ENCODE data around the gene DPP6.

Gene DPP6

GRCh38 chr7:154287356-154287755 lies 235.2 kb downstream of the DPP6 start:
- Histone ChIP-seq H3K4me1 (ENCODE audit: control insufficient read depth in 1 of 2, insufficient read depth in 2 of 2, low read length in 2 of 2) (no peaks in the 10 kb centered on the region), H3K27ac (ENCODE audit: low read depth, low read length) (no peak overlapping the region), H3K9ac (ENCODE audit: low read depth in 1 of 2, low read length in 2 of 2) (no peak overlapping the region), H3K27me3 (ENCODE audit: control insufficient read depth in 1 of 2, insufficient read depth in 2 of 2, low read length in 2 of 2) (no peaks in the 10 kb centered on the region), H3K36me3 (ENCODE audit: control insufficient read depth in 1 of 2, insufficient read depth in 2 of 2, low read length in 2 of 2) (no peaks in the 10 kb centered on the region), H3K9me3 (ENCODE audit: control insufficient read depth in 1 of 2, low read length in 2 of 2) (peaks cover 17 to 37% of the 10 kb centered on the region in 2 donors), H3K4me3 (ENCODE audit: low read depth in 1 of 2, low read length in 2 of 2) (no peak overlapping the region)

DNA sequence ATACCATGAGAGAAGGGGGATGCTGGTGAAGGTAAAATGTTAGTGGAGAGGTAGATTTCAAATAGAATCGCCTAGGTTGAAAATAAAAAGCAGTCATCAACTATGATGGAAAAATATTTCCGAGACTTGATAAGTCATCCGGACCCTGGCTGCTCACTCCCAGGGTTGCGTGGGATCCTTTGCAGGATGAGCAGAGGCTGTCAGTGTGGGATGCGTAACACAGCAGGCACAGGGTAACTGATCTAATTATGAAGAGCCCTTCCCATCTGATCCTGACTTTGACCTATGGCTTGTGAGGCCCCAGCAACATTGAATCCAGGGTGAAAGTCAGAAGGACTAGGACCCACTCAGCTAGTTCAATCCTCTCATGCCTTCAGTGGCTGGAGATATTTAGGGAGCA lies 236.9 kb downstream of the DPP6 start:
- no peak overlapping the region for H3K9ac ChIP-seq (ENCODE audit: low read depth in 1 of 2, low read length in 2 of 2)
- H3K9me3 ChIP-seq (ENCODE audit: control insufficient read depth in 1 of 2, low read length in 2 of 2) = peaks cover 17 to 27% of the 10 kb centered on the region in 2 donors
- no peaks in the 10 kb centered on the region for H3K4me1 ChIP-seq (ENCODE audit: control insufficient read depth in 1 of 2, insufficient read depth in 2 of 2, low read length in 2 of 2)
- no peaks in the 10 kb centered on the region for H3K27me3 ChIP-seq (ENCODE audit: control insufficient read depth in 1 of 2, insufficient read depth in 2 of 2, low read length in 2 of 2)
- no peak overlapping the region for H3K4me3 ChIP-seq (ENCODE audit: low read depth in 1 of 2, low read length in 2 of 2)
- no peaks in the 10 kb centered on the region for H3K36me3 ChIP-seq (ENCODE audit: control insufficient read depth in 1 of 2, insufficient read depth in 2 of 2, low read length in 2 of 2)
- no peak overlapping the region for H3K27ac ChIP-seq (ENCODE audit: low read depth, low read length)

DNA sequence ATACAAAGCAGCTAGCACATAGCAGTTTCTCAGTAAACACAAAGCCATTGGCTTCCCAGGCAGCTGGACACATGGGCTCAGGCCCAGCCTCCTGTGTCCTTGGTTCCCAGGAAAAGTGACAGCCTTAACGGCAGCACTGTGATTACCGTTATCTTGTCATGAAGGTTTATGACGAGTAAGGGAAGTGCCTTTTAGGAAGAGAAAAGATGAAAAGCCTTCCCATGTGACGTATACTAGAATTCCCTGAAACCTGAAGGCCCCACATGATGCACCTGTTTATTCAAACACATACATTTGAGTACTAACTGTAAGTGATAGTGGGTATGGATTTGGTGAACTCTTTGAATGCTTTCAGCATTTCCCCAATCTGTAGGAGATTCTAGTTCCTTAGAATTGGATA lies 244.2 kb downstream of the DPP6 start:
- Histone ChIP-seq H3K4me3 (ENCODE audit: low read depth in 1 of 2, low read length in 2 of 2) (no peak overlapping the region), H3K36me3 (ENCODE audit: control insufficient read depth in 1 of 2, insufficient read depth in 2 of 2, low read length in 2 of 2) (no peaks in the 10 kb centered on the region), H3K27me3 (ENCODE audit: control insufficient read depth in 1 of 2, insufficient read depth in 2 of 2, low read length in 2 of 2) (no peaks in the 10 kb centered on the region), H3K27ac (ENCODE audit: low read depth, low read length) (no peak overlapping the region), H3K9ac (ENCODE audit: low read depth in 1 of 2, low read length in 2 of 2) (no peak overlapping the region), H3K4me1 (ENCODE audit: control insufficient read depth in 1 of 2, insufficient read depth in 2 of 2, low read length in 2 of 2) (no peaks in the 10 kb centered on the region), H3K9me3 (ENCODE audit: control insufficient read depth in 1 of 2, low read length in 2 of 2) (peaks cover 20% of the 10 kb centered on the region in 2 donors)

DNA sequence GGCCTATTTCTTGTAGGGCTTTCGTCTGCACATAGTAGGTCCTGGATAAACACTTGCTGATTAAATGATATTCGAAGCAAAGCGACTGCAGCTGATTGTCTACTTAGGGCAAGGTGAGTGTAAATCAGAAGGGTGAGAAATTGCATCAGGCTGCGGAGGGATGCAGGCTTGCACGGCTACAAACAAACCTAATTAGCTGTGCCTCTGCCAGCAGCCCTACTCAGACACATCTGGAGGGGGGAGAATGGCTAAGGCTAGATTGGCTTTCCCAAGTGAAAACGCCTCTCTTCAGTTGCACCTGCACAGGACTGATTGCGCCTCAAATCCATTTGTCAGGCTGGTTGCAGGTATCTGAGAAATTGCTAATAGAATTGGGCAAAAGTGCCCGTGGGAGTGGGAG lies 247.5 kb downstream of the DPP6 start:
- Histone ChIP-seq H3K27me3 (ENCODE audit: control insufficient read depth in 1 of 2, insufficient read depth in 2 of 2, low read length in 2 of 2) (no peaks in the 10 kb centered on the region), H3K36me3 (ENCODE audit: control insufficient read depth in 1 of 2, insufficient read depth in 2 of 2, low read length in 2 of 2) (no peaks in the 10 kb centered on the region), H3K9me3 (ENCODE audit: control insufficient read depth in 1 of 2, low read length in 2 of 2) (peaks cover 15% of the 10 kb centered on the region in 2 donors), H3K9ac (ENCODE audit: low read depth in 1 of 2, low read length in 2 of 2) (no peak overlapping the region), H3K4me1 (ENCODE audit: control insufficient read depth in 1 of 2, insufficient read depth in 2 of 2, low read length in 2 of 2) (no peaks in the 10 kb centered on the region), H3K4me3 (ENCODE audit: low read depth in 1 of 2, low read length in 2 of 2) (no peak overlapping the region), H3K27ac (ENCODE audit: low read depth, low read length) (no peak overlapping the region)

DNA sequence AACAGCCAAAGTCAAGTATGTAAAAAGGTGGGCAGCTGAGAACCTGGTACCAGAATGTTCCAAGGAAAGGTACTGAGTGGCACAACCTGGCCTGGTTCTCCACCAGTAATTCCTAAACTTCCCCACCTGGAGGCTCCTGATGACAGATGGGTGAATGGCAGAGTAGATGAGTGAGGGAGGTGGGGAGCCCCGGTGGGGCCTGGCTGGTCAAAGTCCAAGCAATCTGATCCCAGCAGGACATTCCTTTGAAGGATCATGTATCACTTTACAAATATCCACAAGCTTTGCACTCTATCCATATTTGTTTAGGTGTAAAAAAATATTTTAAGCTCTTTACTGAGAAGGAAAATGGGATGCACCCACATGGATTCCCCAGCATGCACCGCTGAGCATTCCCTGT lies 250.2 kb downstream of the DPP6 start:
- no peaks in the 10 kb centered on the region for H3K4me1 ChIP-seq (ENCODE audit: control insufficient read depth in 1 of 2, insufficient read depth in 2 of 2, low read length in 2 of 2)
- H3K36me3 ChIP-seq (ENCODE audit: control insufficient read depth in 1 of 2, insufficient read depth in 2 of 2, low read length in 2 of 2) = no peaks in the 10 kb centered on the region
- H3K27ac ChIP-seq (ENCODE audit: low read depth, low read length) = no peak overlapping the region
- no peak overlapping the region for H3K4me3 ChIP-seq (ENCODE audit: low read depth in 1 of 2, low read length in 2 of 2)
- H3K9ac ChIP-seq (ENCODE audit: low read depth in 1 of 2, low read length in 2 of 2) = no peak overlapping the region
- H3K9me3 ChIP-seq (ENCODE audit: control insufficient read depth in 1 of 2, low read length in 2 of 2) = peaks cover 7 to 11% of the 10 kb centered on the region in 2 donors
- no peaks in the 10 kb centered on the region for H3K27me3 ChIP-seq (ENCODE audit: control insufficient read depth in 1 of 2, insufficient read depth in 2 of 2, low read length in 2 of 2)

DNA sequence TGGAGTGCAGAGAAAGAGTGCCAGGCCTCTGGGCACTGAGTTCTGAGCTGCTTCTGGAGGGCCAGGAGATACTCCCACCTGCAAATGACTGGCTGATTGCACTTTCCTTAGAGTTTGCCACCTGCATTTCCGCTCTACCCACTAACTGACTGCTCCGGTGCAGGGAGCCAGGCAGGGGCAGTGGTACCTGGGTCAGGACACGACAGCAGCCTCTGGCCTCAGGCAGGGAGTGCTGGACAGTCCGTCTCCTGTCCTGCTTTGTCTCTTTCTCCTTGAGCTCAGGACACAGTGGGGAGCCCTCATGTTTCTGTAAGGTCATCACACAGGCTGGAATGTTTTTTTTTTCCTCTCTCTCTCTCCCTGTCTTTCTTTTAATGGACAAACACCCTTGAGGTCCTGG lies 252.0 kb downstream of the DPP6 start:
- Histone ChIP-seq H3K4me1 (ENCODE audit: control insufficient read depth in 1 of 2, insufficient read depth in 2 of 2, low read length in 2 of 2) (no peaks in the 10 kb centered on the region), H3K4me3 (ENCODE audit: low read depth in 1 of 2, low read length in 2 of 2) (no peak overlapping the region)

GRCh38 chr7:154304740-154305700 lies 252.8 kb downstream of the DPP6 start:
- Histone ChIP-seq H3K27ac (ENCODE audit: low read depth, low read length) (no peak overlapping the region), H3K36me3 (ENCODE audit: control insufficient read depth in 1 of 2, insufficient read depth in 2 of 2, low read length in 2 of 2) (no peaks in the 10 kb centered on the region), H3K9ac (ENCODE audit: low read depth in 1 of 2, low read length in 2 of 2) (no peak overlapping the region), H3K9me3 (ENCODE audit: control insufficient read depth in 1 of 2, low read length in 2 of 2) (peaks cover 6 to 7% of the 10 kb centered on the region in 2 donors), H3K27me3 (ENCODE audit: control insufficient read depth in 1 of 2, insufficient read depth in 2 of 2, low read length in 2 of 2) (no peaks in the 10 kb centered on the region), H3K4me3 (ENCODE audit: low read depth in 1 of 2, low read length in 2 of 2) (no peak overlapping the region), H3K4me1 (ENCODE audit: control insufficient read depth in 1 of 2, insufficient read depth in 2 of 2, low read length in 2 of 2) (no peaks in the 10 kb centered on the region)

More for the DNA sequence above, 252.0 kb downstream of the DPP6 start:
- peaks cover 6 to 7% of the 10 kb centered on the region in 2 donors for H3K9me3 ChIP-seq (ENCODE audit: control insufficient read depth in 1 of 2, low read length in 2 of 2)
- no peaks in the 10 kb centered on the region for H3K36me3 ChIP-seq (ENCODE audit: control insufficient read depth in 1 of 2, insufficient read depth in 2 of 2, low read length in 2 of 2)
- H3K27me3 ChIP-seq (ENCODE audit: control insufficient read depth in 1 of 2, insufficient read depth in 2 of 2, low read length in 2 of 2) = no peaks in the 10 kb centered on the region
- H3K27ac ChIP-seq (ENCODE audit: low read depth, low read length) = no peak overlapping the region
- no peak overlapping the region for H3K9ac ChIP-seq (ENCODE audit: low read depth in 1 of 2, low read length in 2 of 2)

- Histone ChIP-seq H3K27me3 (ENCODE audit: control insufficient read depth in 1 of 2, insufficient read depth in 2 of 2, low read length in 2 of 2) (no peaks in the 10 kb centered on the region), H3K27ac (ENCODE audit: low read depth, low read length) (no peak overlapping the region), H3K9me3 (ENCODE audit: control insufficient read depth in 1 of 2, low read length in 2 of 2) (peaks cover 3 to 7% of the 10 kb centered on the region in 2 donors), H3K4me3 (ENCODE audit: low read depth in 1 of 2, low read length in 2 of 2) (no peak overlapping the region), H3K4me1 (ENCODE audit: control insufficient read depth in 1 of 2, insufficient read depth in 2 of 2, low read length in 2 of 2) (no peaks in the 10 kb centered on the region), H3K9ac (ENCODE audit: low read depth in 1 of 2, low read length in 2 of 2) (no peak overlapping the region), H3K36me3 (ENCODE audit: control insufficient read depth in 1 of 2, insufficient read depth in 2 of 2, low read length in 2 of 2) (no peaks in the 10 kb centered on the region)
Observed at GRCh38 chr7:154306036-154306435, 253.8 kb downstream of the DPP6 start.

DNA sequence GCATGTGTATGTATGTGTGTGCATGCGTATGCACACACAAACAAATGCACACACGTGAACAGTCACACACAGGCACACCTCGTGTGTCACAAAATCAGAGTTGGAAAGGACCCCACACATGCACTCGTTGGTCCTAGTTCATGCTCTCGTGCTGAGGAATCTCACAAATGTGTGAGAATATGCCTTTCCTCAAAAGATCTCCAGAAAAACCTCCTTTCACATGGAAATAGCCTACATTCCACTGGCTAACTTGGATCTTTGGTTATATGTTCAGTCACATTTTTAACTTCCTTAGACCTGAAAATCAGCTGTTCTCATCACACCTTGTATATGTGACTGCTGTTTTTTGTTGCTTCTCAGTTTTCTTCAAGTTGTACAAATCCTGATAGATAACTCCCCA lies 256.7 kb downstream of the DPP6 start:
- H3K9ac ChIP-seq (ENCODE audit: low read depth in 1 of 2, low read length in 2 of 2) = no peak overlapping the region
- no peaks in the 10 kb centered on the region for H3K27me3 ChIP-seq (ENCODE audit: control insufficient read depth in 1 of 2, insufficient read depth in 2 of 2, low read length in 2 of 2)
- H3K9me3 ChIP-seq (ENCODE audit: control insufficient read depth in 1 of 2, low read length in 2 of 2) = peaks cover 4 to 8% of the 10 kb centered on the region in 2 donors
- no peaks in the 10 kb centered on the region for H3K36me3 ChIP-seq (ENCODE audit: control insufficient read depth in 1 of 2, insufficient read depth in 2 of 2, low read length in 2 of 2)
- H3K27ac ChIP-seq (ENCODE audit: low read depth, low read length) = no peak overlapping the region
- no peak overlapping the region for H3K4me3 ChIP-seq (ENCODE audit: low read depth in 1 of 2, low read length in 2 of 2)
- no peaks in the 10 kb centered on the region for H3K4me1 ChIP-seq (ENCODE audit: control insufficient read depth in 1 of 2, insufficient read depth in 2 of 2, low read length in 2 of 2)

GRCh38 chr7:154310114-154310513 lies 257.9 kb downstream of the DPP6 start:
- H3K36me3 ChIP-seq (ENCODE audit: control insufficient read depth in 1 of 2, insufficient read depth in 2 of 2, low read length in 2 of 2) = no peaks in the 10 kb centered on the region
- no peaks in the 10 kb centered on the region for H3K4me1 ChIP-seq (ENCODE audit: control insufficient read depth in 1 of 2, insufficient read depth in 2 of 2, low read length in 2 of 2)
- H3K9ac ChIP-seq (ENCODE audit: low read depth in 1 of 2, low read length in 2 of 2) = no peak overlapping the region
- H3K4me3 ChIP-seq (ENCODE audit: low read depth in 1 of 2, low read length in 2 of 2) = no peak overlapping the region
- H3K27me3 ChIP-seq (ENCODE audit: control insufficient read depth in 1 of 2, insufficient read depth in 2 of 2, low read length in 2 of 2) = no peaks in the 10 kb centered on the region
- H3K27ac ChIP-seq (ENCODE audit: low read depth, low read length) = no peak overlapping the region
- H3K9me3 ChIP-seq (ENCODE audit: control insufficient read depth in 1 of 2, low read length in 2 of 2) = peaks cover 4 to 8% of the 10 kb centered on the region in 2 donors
